PC-9 (cell line): ENCODE results near the gene TCIRG1. TPM values are rescaled to one million over a fixed set of nuclear protein-coding genes. Genes with fewer than 3 reads are reported as not detected.

Source experiments
- BruUV-seq: library from RNA; stranded (reverse); fragments of 400-500 nt; replicated peaks from 2 replicates; lab custom pipeline; 2021; lab: Mats Ljungman, UMichigan
- CTCF ChIA-PET: fragments of 300-600 bp; sonication (Branson Sonifier 250); formaldehyde crosslinking; loops from one replicate; lab custom pipeline; 2022; ENCODE audit warnings: antibody characterized with exemption; lab: Charles Lee
- POLR2A ChIA-PET: fragments of 300-600 bp; sonication (Branson Sonifier 250); formaldehyde crosslinking; loops from one replicate; lab custom pipeline; 2022; ENCODE audit warnings: antibody characterized with exemption; ENCODE audit not compliant: unreplicated experiment; lab: Charles Lee
- DNase-seq, 2 experiments: peaks; one replicate each; pipeline versions ENCODE4 v3.0.0 to v3.0.0-alpha.2; 2015 to 2022; ENCODE audit warnings: mixed read lengths in 1 of 2
- H2AFZ ChIP-seq: fragments of 200-600 bp; sonication (generic); 2 replicates; pipeline ENCODE4 v1.8.1; 2017; ENCODE audit warnings: antibody characterized with exemption
- H3F3A ChIP-seq: fragments of 200-600 bp; sonication (generic); 2 replicates; pipeline ENCODE4 v1.8.1; 2017; ENCODE audit warnings: antibody characterized with exemption, mild to moderate bottlenecking, low read depth; ENCODE audit not compliant: insufficient read depth
- H3K27ac ChIP-seq: fragments of 200-600 bp; sonication (generic); 2 replicates; pipeline ENCODE4 v1.6.1; 2016; ENCODE audit warnings: mixed run types
- H3K27me3 ChIP-seq: fragments of 200-600 bp; sonication (generic); 2 replicates; pipeline ENCODE4 v1.6.1; 2016; ENCODE audit warnings: low read depth, mixed run types; ENCODE audit not compliant: insufficient read depth
- H3K36me3 ChIP-seq: fragments of 200-600 bp; sonication (generic); 2 replicates; pipeline ENCODE4 v1.6.1; 2016; ENCODE audit warnings: low read depth, mixed run types
- H3K4me1 ChIP-seq: fragments of 200-600 bp; sonication (generic); replicated peaks from 2 replicates; pipeline ENCODE4 v1.6.1; 2016; ENCODE audit warnings: mixed run types; ENCODE audit not compliant: insufficient read depth
- H3K4me2 ChIP-seq: fragments of 200-600 bp; sonication (generic); 2 replicates; pipeline ENCODE4 v1.6.1; 2017; ENCODE audit warnings: mixed run types
- H3K4me3 ChIP-seq: fragments of 200-600 bp; sonication (generic); 2 replicates; pipeline ENCODE4 v1.6.1; 2016; ENCODE audit warnings: mixed run types
- H3K79me2 ChIP-seq: fragments of 200-600 bp; sonication (generic); 2 replicates; pipeline ENCODE4 v1.6.1; 2017; ENCODE audit warnings: low read depth, mixed run types
- H3K9me2 ChIP-seq: fragments of 200-600 bp; sonication (generic); 2 replicates; pipeline ENCODE4 v1.8.1; 2017; ENCODE audit warnings: mild to moderate bottlenecking; ENCODE audit not compliant: insufficient read depth
- H3K9me3 ChIP-seq: fragments of 200-600 bp; sonication (generic); 2 replicates; pipeline ENCODE4 v1.8.1; 2016; ENCODE audit warnings: low read depth; ENCODE audit not compliant: insufficient read depth
- H4K20me1 ChIP-seq: fragments of 200-600 bp; sonication (generic); 2 replicates; pipeline ENCODE4 v1.8.1; 2017; ENCODE audit not compliant: insufficient read depth
- CTCF ChIP-seq: fragments of 200-600 bp; sonication (generic); conservative IDR thresholded peaks from 2 replicates; pipeline ENCODE4 v1.6.1; 2017; ENCODE audit warnings: mixed run types, antibody characterized with exemption, mild to moderate bottlenecking, moderate library complexity
- EZH2 ChIP-seq: fragments of 200-600 bp; sonication (generic); IDR thresholded peaks from 2 replicates; pipeline ENCODE4 v1.8.0; 2017; ENCODE audit warnings: antibody characterized with exemption, low read depth
- intact Hi-C: fragments of 100-400 bp; cut with micrococcal nuclease; formaldehyde crosslinking; loops from one replicate; pipeline ENCODE4 v1.10.0; 2022; ENCODE audit not compliant: unreplicated experiment
- total RNA-seq: library from RNA; stranded (reverse); gene quantifications from 2 replicates; pipeline ENCODE4 v1.2.3, GENCODE V29; 2021

TCIRG1 gene
- total RNA-seq, 1 experiment from 2014 or later = 125 TPM

DNA sequence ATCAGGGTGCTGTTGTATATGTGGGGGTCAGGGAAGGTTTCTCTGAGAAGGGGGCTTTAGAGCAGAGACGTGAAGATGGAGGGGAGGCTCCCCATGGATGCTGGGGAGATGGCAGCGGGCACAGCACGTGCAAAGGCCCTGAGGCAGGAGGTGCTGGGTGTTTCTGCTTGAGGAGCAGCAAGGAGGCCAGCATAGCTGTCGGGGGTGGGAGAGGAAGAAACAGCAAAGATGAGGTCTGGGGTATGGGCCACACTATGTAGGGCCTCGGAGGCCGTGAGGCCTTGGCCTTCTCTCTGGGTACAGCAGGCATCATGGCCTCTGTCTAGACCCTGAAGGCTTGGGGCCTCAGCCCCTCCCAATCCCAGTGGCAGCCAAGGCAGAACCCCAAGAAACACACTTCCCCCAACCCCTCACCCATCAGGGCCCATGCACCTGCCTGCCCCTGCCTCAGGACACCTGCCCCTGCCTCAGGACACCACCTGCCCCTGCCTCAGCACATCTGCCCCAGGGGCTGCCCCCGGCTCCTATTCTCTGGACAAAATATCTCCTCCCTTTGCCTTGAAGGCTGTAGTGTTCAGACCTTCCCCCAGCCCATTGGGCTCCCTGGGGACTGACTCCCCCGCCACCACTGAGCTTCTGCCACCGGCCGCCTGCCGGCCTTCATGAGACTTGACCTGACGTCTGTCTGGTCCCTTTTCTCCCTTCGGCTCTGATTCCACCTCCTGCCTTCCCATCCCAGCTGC, 22.5 kb upstream of the TCIRG1 start:
- TF ChIP-seq CTCF (no peak), EZH2 (no peak)
- H3K4me2 ChIP-seq = peak overlapping the region; percentile 37
- intact Hi-C loops = loop anchor here (1.0 to 10.0 kb wide), 2 partner anchors 12 to 172 kb away; partner anchors contain the start of gene UNC93B1
- no peaks in the 10 kb centered on the region for H4K20me1 ChIP-seq
- ChIA-PET POLR2A (interaction anchor here (0.6 kb wide), 1 partner anchor 153 kb away, joined by 13 read pairs; no protein-coding TSS in a partner anchor), CTCF (interaction anchor here (0.5 kb wide), 1 partner anchor 11 kb away, joined by 4 read pairs; no protein-coding TSS in a partner anchor)
- H3K27me3 ChIP-seq = no peaks in the 10 kb centered on the region
- peak overlapping the region; percentile 30 for H3K27ac ChIP-seq
- DNase-seq = no peak
- H2AFZ ChIP-seq = no peak overlapping the region
- H3K36me3 ChIP-seq = no peaks in the 10 kb centered on the region
- no peak overlapping the region for H3K4me3 ChIP-seq
- peaks cover 50% of the 10 kb centered on the region for H3F3A ChIP-seq
- no peaks in the 10 kb centered on the region for H3K9me2 ChIP-seq
- no TSS peak for BruUV-seq
- H3K4me1 ChIP-seq = peaks cover 86% of the 10 kb centered on the region
- H3K9me3 ChIP-seq = no peaks in the 10 kb centered on the region
- H3K79me2 ChIP-seq = peaks cover 21% of the 10 kb centered on the region; the same call in 1 of the 2 replicates

- Histone ChIP-seq H3K4me1 (peaks cover 78% of the 10 kb centered on the region), H3K27me3 (no peaks in the 10 kb centered on the region), H3K36me3 (no peaks in the 10 kb centered on the region), H2AFZ (no peak overlapping the region), H3K9me2 (no peaks in the 10 kb centered on the region), H3K4me3 (no peak overlapping the region), H3K27ac (peak overlapping the region; percentile 30), H3K79me2 (peaks cover 13% of the 10 kb centered on the region; the same call in 1 of the 2 replicates), H3K4me2 (peak overlapping the region; percentile 37), H3F3A (peaks cover 43% of the 10 kb centered on the region), H4K20me1 (no peaks in the 10 kb centered on the region), H3K9me3 (no peaks in the 10 kb centered on the region)
- BruUV-seq = no TSS peak
- DNase-seq = peak; percentile 58 to 86
- POLR2A ChIA-PET = interaction anchor here (0.6 kb wide), 1 partner anchor 154 kb away, joined by 13 read pairs; no protein-coding TSS in a partner anchor
- CTCF ChIA-PET = interaction anchor here (0.5 kb wide), 1 partner anchor 11 kb away, joined by 4 read pairs; no protein-coding TSS in a partner anchor
- intact Hi-C loops = loop anchor here (1.0 to 10.0 kb wide), 2 partner anchors 13 to 172 kb away; partner anchors contain the start of gene UNC93B1
- TF ChIP-seq CTCF = no peak
- no peak for TF ChIP-seq EZH2
Measured at GRCh38 chr11:68016904-68017817, 21.7 kb upstream of the TCIRG1 start.
